Left renal cortex interstitium (tissue), 4 donors: ENCODE results near the gene KCNE5. TPM values are rescaled to one million over a fixed set of nuclear protein-coding genes. Genes with fewer than 3 reads are reported as not detected.
"Not testable (repeated sequence)": the region's sequence is repeated elsewhere in the genome, so short reads cannot be mapped to it uniquely, and the experiment has no call there.

Source experiments
- DNase-seq, 4 donors: peaks; one replicate each; pipeline ENCODE4 v3.0.0-alpha.2; 2013; ENCODE audit warnings: low read depth in 4 of 4, low spot score in 2 of 4, missing footprints in 1 of 4
- polyA plus RNA-seq, 4 donors: library from polyadenylated mRNA; unstranded; fragments of 120-200 nt; gene quantifications; one replicate each; pipeline ENCODE4 v1.2.1, GENCODE V29; 2013; ENCODE audit not compliant: insufficient read length in 4 of 4

KCNE5 gene
- polyA plus RNA-seq, 4 donors: 3.9 to 6.6 (median 5.5) TPM

- no peak for DNase-seq
Measured at GRCh38 chrX:109619771-109620170, 5.2 kb downstream of the KCNE5 start.

GRCh38 chrX:109614951-109615350 lies 10.0 kb downstream of the KCNE5 start:
- DNase-seq: no peak

GRCh38 chrX:109601486-109601885 lies 23.5 kb downstream of the KCNE5 start:
- DNase-seq: no peak

- DNase-seq: no peak
Measured at GRCh38 chrX:109600237-109600651, 24.7 kb downstream of the KCNE5 start.

GRCh38 chrX:109596015-109596414 lies 29.0 kb downstream of the KCNE5 start:
- no peak for DNase-seq

GRCh38 chrX:109590176-109590575 lies 34.8 kb downstream of the KCNE5 start:
- DNase-seq: no peak

GRCh38 chrX:109585488-109585887 lies 39.5 kb downstream of the KCNE5 start:
- DNase-seq: no peak

- DNase-seq: no peak
Measured at GRCh38 chrX:109578916-109579315, 46.1 kb downstream of the KCNE5 start.

- DNase-seq: no peak
Measured at GRCh38 chrX:109577055-109577454, 47.9 kb downstream of the KCNE5 start.

- DNase-seq: not testable (repeated sequence)
Measured at GRCh38 chrX:109576083-109576482, 48.9 kb downstream of the KCNE5 start.

Other genes starting within 250 kb of the KCNE5 start
- under 1 TPM; 0.04 to 0.06 (median 0.04) TPM for gene GUCY2F, start 143.1 kb downstream of the KCNE5 start, polyA plus RNA-seq
- gene NXT2, start 88.3 kb downstream of the KCNE5 start, polyA plus RNA-seq: 10 to 100 TPM; 14.6 to 20.1 (median 18.5) TPM
- 10 to 100 TPM; 39.9 to 68.2 (median 60.6) TPM for gene ACSL4, start 108.1 kb upstream of the KCNE5 start, polyA plus RNA-seq